C4-2B (cell line): Measurements from ENCODE around the gene CABLES1.

Source experiments
- CTCF ChIP-seq: fragments of 450-650 bp; conservative IDR thresholded peaks from 2 replicates; pipeline ENCODE4 v1.5.1; 2017; ENCODE audit warnings: mild to moderate bottlenecking
- ZFX ChIP-seq: fragments of 450-650 bp; IDR thresholded peaks from 2 replicates; pipeline ENCODE4 v1.6.1; 2017

GRCh38 chr18:23194997-23195957 lies 60.0 kb downstream of the CABLES1 start:
- TF ChIP-seq CTCF (no peak), ZFX (no peak)
